Stimulated activated CD4-positive, alpha-beta T cell treated with anti-CD3 and anti-CD28 coated beads, Interleukin-2, amount 100 ng/mL, for 48 hours (primary cell): ENCODE measurements around the gene SYNE2.
"Not testable (repeated sequence)": the region's sequence is repeated elsewhere in the genome, so short reads cannot be mapped to it uniquely, and the experiment has no call there.

Source experiments
- DNase-seq, 2 donors: peaks; one replicate each; pipeline ENCODE4 v3.0.0-alpha.2; 2020

Gene SYNE2

GRCh38 chr14:64137657-64138290, 285.0 kb downstream of the SYNE2 start:
- DNase-seq: no peak

GRCh38 chr14:64147126-64147790, 294.5 kb downstream of the SYNE2 start:
- DNase-seq: no peak

GRCh38 chr14:64149921-64150320, 297.1 kb downstream of the SYNE2 start:
- no peak for DNase-seq

GRCh38 chr14:64158608-64159007, 305.8 kb downstream of the SYNE2 start:
- no peak for DNase-seq

GRCh38 chr14:64159588-64159987, 306.8 kb downstream of the SYNE2 start:
- no peak for DNase-seq

GRCh38 chr14:64170181-64170580, 317.4 kb downstream of the SYNE2 start:
- no peak for DNase-seq

- no peak for DNase-seq
Measured at GRCh38 chr14:64174922-64175782, 322.3 kb downstream of the SYNE2 start.

- DNase-seq: no peak
Measured at GRCh38 chr14:64176330-64176729, 323.5 kb downstream of the SYNE2 start.

- DNase-seq: no peak
Measured at GRCh38 chr14:64178814-64179213, 326.0 kb downstream of the SYNE2 start.

- not testable (repeated sequence) for DNase-seq
Measured at GRCh38 chr14:64182908-64183307, 330.1 kb downstream of the SYNE2 start.

GRCh38 chr14:64184103-64184729, 331.4 kb downstream of the SYNE2 start:
- DNase-seq: no peak

- DNase-seq: no peak
Measured at GRCh38 chr14:64185184-64185583, 332.4 kb downstream of the SYNE2 start.

GRCh38 chr14:64186231-64187129, 333.7 kb downstream of the SYNE2 start:
- DNase-seq: no peak

GRCh38 chr14:64187331-64187730, 334.5 kb downstream of the SYNE2 start:
- no peak for DNase-seq

- no peak for DNase-seq
Measured at GRCh38 chr14:64190974-64191502, 338.2 kb downstream of the SYNE2 start.

- DNase-seq: no peak
Measured at GRCh38 chr14:64191756-64192155, 339.0 kb downstream of the SYNE2 start.

GRCh38 chr14:64193821-64194220, 341.0 kb downstream of the SYNE2 start:
- DNase-seq: no peak

GRCh38 chr14:64194404-64194803, 341.6 kb downstream of the SYNE2 start:
- DNase-seq: no peak

GRCh38 chr14:64195199-64195598, 342.4 kb downstream of the SYNE2 start:
- DNase-seq: no peak

GRCh38 chr14:64196056-64196455, 343.3 kb downstream of the SYNE2 start:
- DNase-seq: no peak

- no peak for DNase-seq
Measured at GRCh38 chr14:64196814-64197411, 344.1 kb downstream of the SYNE2 start.

- DNase-seq: no peak
Measured at GRCh38 chr14:64197996-64198395, 345.2 kb downstream of the SYNE2 start.
